ENCODE measurements around the gene DCDC1.

GRCh38 chr11:30875806-30876205 lies 493.7 kb downstream of the DCDC1 start:
- TF ChIP-seq CTCF (IDR thresholded peaks at IDR 0.05) (no peak), POLR2AphosphoS5 (IDR thresholded peaks at IDR 0.05) (no peak), POLR2A (IDR thresholded peaks at IDR 0.05) (no peak)
